Keratinocyte (primary cell): ENCODE results near the gene CCR5. TPM values are rescaled to one million over a fixed set of nuclear protein-coding genes. Genes with fewer than 3 reads are reported as not detected.

Source experiments
- DNase-seq: peaks from one replicate; pipeline ENCODE4 v3.0.0-alpha.2; 2011; ENCODE audit warnings: low read depth, missing footprints, low spot score
- FAIRE-seq: peaks from 2 replicates; lab custom pipeline; 2011; peaks lifted over from hg19 to GRCh38; lab: Jason Lieb, UNC
- H2AFZ ChIP-seq: 2 replicates; pipeline ENCODE4 v1.6.0; 2012; ENCODE audit warnings: low read length, control low read depth, inconsistent platforms; ENCODE audit not compliant: control insufficient read depth
- H3K27ac ChIP-seq: 2 replicates; pipeline ENCODE4 v1.5.1; 2011; ENCODE audit warnings: low read length; ENCODE audit not compliant: control insufficient read depth, insufficient read depth
- H3K27me3 ChIP-seq: 3 replicates; pipeline ENCODE4 v1.6.0; 2011; ENCODE audit warnings: low read length; ENCODE audit not compliant: control insufficient read depth, insufficient read depth; ENCODE audit errors: extremely low read depth
- H3K36me3 ChIP-seq, 2 experiments: 2 replicates in 1 of 2; 3 replicates in 1 of 2; pipeline ENCODE4 v1.5.1; 2011; ENCODE audit warnings: low read length in 2 of 2, mild to moderate bottlenecking in 1 of 2; ENCODE audit not compliant: control insufficient read depth in 2 of 2, insufficient read depth in 2 of 2; ENCODE audit errors: extremely low read depth in 1 of 2
- H3K4me1 ChIP-seq: 3 replicates; pipeline ENCODE4 v1.5.1; 2011; ENCODE audit warnings: low read length; ENCODE audit not compliant: control insufficient read depth, insufficient read depth; ENCODE audit errors: extremely low read depth
- H3K4me2 ChIP-seq: 3 replicates; pipeline ENCODE4 v1.6.0; 2011; ENCODE audit warnings: low read depth, low read length; ENCODE audit not compliant: control insufficient read depth, insufficient read depth; ENCODE audit errors: extremely low read depth
- H3K4me3 ChIP-seq, 3 experiments: fragments of 200-600 bp in 1 of 3; sonication (generic) in 1 of 3; 2 replicates in 2 of 3; 3 replicates in 1 of 3; pipeline ENCODE4 v1.5.1; 2011 to 2016; ENCODE audit warnings: low read length in 3 of 3, mild to moderate bottlenecking in 3 of 3, control low read depth in 2 of 3, inconsistent platforms in 1 of 3, low read depth in 1 of 3, mixed read lengths in 1 of 3, mixed run types in 1 of 3, moderate library complexity in 1 of 3; ENCODE audit not compliant: control insufficient read depth in 2 of 3, insufficient read depth in 2 of 3; ENCODE audit errors: extremely low read depth in 1 of 3
- H3K79me2 ChIP-seq: 2 replicates; pipeline ENCODE4 v1.6.0; 2012; ENCODE audit warnings: low read length; ENCODE audit not compliant: control insufficient read depth, insufficient read depth
- H3K9ac ChIP-seq: 3 replicates; pipeline ENCODE4 v1.6.0; 2011; ENCODE audit warnings: low read length; ENCODE audit not compliant: control insufficient read depth, insufficient read depth; ENCODE audit errors: extremely low read depth
- H3K9me1 ChIP-seq: 3 replicates; pipeline ENCODE4 v1.6.0; 2011; ENCODE audit warnings: low read length; ENCODE audit not compliant: control insufficient read depth, insufficient read depth; ENCODE audit errors: extremely low read depth
- H3K9me3 ChIP-seq: 2 replicates; pipeline ENCODE4 v1.5.1; 2012; ENCODE audit warnings: low read depth, low read length; ENCODE audit not compliant: control insufficient read depth
- H4K20me1 ChIP-seq: 3 replicates; pipeline ENCODE4 v1.6.0; 2011; ENCODE audit warnings: low read length; ENCODE audit not compliant: control insufficient read depth, insufficient read depth; ENCODE audit errors: extremely low read depth
- EZH2 ChIP-seq: IDR thresholded peaks from one replicate; pipeline ENCODE4 v1.6.1; 2012; ENCODE audit warnings: inconsistent platforms, mild to moderate bottlenecking, low read length, moderate library complexity
- dilution Hi-C: fragments of 300-500 bp; cut with MboI; formaldehyde crosslinking; loops from one replicate; pipeline ENCODE4 v1.7.0; 2020; ENCODE audit warnings: low sequenced_read_pairs; ENCODE audit not compliant: extremely low pct_ligation_motif_present
- polyA plus RNA-seq, 5 experiments: library from polyadenylated mRNA; depleted of rRNA in 3 of 5; stranded (reverse) in 3 of 5; stranded (forward) in 1 of 5; unstranded in 1 of 5; fragments of >200 nt; gene quantifications; 1 replicate in 1 of 5; 2 replicates in 3 of 5; 3 replicates in 1 of 5; pipeline versions ENCODE4 v1.2.1 to v1.2.3, GENCODE V29; 2011 to 2012; ENCODE audit warnings: missing spikeins in 2 of 5, low read depth in 1 of 5, low replicate concordance in 1 of 5
- TF ChIP-seq, protein P1 (sequence below), 3 experiments: IDR thresholded peaks in 1 of 3; conservative IDR thresholded peaks in 1 of 3; optimal IDR thresholded peaks in 1 of 3; 2 replicates in 2 of 3; 3 replicates in 1 of 3; pipeline versions ENCODE3 to v1.5.1; 2011; ENCODE audit warnings: low read length in 3 of 3, mild to moderate bottlenecking in 3 of 3, moderate library complexity in 2 of 3, control low read depth in 1 of 3, inconsistent platforms in 1 of 3; ENCODE audit not compliant: insufficient read depth in 2 of 3; ENCODE audit errors: extremely low read depth in 1 of 3

The CCR5 gene
- polyA plus RNA-seq, 1 donor (not counting 4 experiments of a cell fraction or from before 2014, with no cell fraction given), result 0.14 TPM

GRCh38 chr3:46337911-46338310, 32.8 kb upstream of the CCR5 start:
- no peaks in the 10 kb centered on the region for H3K36me3 ChIP-seq
- H3K79me2 ChIP-seq, result no peaks in the 10 kb centered on the region
- H3K9me1 ChIP-seq, result no peaks in the 10 kb centered on the region
- peak; percentile 85 for FAIRE-seq
- peaks cover 4% of the 10 kb centered on the region for H3K9me3 ChIP-seq
- peak overlapping the region; percentile 7 for H3K27ac ChIP-seq
- H3K4me2 ChIP-seq, result no peak overlapping the region
- H3K9ac ChIP-seq, result no peak overlapping the region
- TF ChIP-seq, protein P1, sequence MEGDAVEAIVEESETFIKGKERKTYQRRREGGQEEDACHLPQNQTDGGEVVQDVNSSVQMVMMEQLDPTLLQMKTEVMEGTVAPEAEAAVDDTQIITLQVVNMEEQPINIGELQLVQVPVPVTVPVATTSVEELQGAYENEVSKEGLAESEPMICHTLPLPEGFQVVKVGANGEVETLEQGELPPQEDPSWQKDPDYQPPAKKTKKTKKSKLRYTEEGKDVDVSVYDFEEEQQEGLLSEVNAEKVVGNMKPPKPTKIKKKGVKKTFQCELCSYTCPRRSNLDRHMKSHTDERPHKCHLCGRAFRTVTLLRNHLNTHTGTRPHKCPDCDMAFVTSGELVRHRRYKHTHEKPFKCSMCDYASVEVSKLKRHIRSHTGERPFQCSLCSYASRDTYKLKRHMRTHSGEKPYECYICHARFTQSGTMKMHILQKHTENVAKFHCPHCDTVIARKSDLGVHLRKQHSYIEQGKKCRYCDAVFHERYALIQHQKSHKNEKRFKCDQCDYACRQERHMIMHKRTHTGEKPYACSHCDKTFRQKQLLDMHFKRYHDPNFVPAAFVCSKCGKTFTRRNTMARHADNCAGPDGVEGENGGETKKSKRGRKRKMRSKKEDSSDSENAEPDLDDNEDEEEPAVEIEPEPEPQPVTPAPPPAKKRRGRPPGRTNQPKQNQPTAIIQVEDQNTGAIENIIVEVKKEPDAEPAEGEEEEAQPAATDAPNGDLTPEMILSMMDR (optimal IDR thresholded peaks at IDR 0.05 in 1 of 3, IDR thresholded peaks at IDR 0.05 in 1 of 3, conservative IDR thresholded peaks at IDR 0.05 in 1 of 3; ENCODE audit: extremely low read depth in 1 of 3, insufficient read depth in 2 of 3, low read length in 3 of 3), result no peak
- no peak for TF ChIP-seq EZH2
- peaks cover 15% of the 10 kb centered on the region for H3K4me1 ChIP-seq
- H3K27me3 ChIP-seq, result no peaks in the 10 kb centered on the region
- DNase-seq, result peak; percentile 44
- H4K20me1 ChIP-seq, result no peaks in the 10 kb centered on the region
- H3K4me3 ChIP-seq, result no peak overlapping the region
- no peak overlapping the region for H2AFZ ChIP-seq
- dilution Hi-C loops, result no loop called here

DNA sequence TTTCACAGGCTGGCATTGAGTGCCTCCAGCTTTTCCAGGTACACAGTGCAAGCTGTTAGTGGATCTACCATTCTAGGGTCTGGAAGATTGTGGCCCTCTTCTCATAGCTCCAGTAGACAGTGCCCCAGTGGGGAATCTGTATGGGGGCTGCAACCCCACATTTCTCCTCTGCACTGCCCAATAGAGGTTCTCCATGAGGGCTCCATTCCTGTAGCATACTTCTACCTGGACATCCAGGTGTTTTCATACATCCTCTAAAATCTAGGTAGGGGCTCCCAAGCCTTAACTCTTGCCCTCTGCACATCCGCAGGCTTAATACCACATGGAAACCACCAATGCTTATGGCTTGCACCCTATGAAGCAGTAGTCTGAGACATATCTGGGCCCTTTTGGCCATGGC, 31.9 kb upstream of the CCR5 start:
- Histone ChIP-seq H3K4me3 (no peak overlapping the region), H4K20me1 (no peaks in the 10 kb centered on the region), H3K9ac (no peak overlapping the region), H3K27me3 (no peaks in the 10 kb centered on the region), H2AFZ (no peak overlapping the region), H3K9me3 (peaks cover 4% of the 10 kb centered on the region), H3K36me3 (no peaks in the 10 kb centered on the region), H3K4me2 (no peak overlapping the region), H3K9me1 (no peaks in the 10 kb centered on the region), H3K79me2 (no peaks in the 10 kb centered on the region), H3K4me1 (peaks cover 15% of the 10 kb centered on the region), H3K27ac (no peak overlapping the region)
- dilution Hi-C loops, result no loop called here
- TF ChIP-seq, protein P1 (optimal IDR thresholded peaks at IDR 0.05 in 1 of 3, IDR thresholded peaks at IDR 0.05 in 1 of 3, conservative IDR thresholded peaks at IDR 0.05 in 1 of 3; ENCODE audit: extremely low read depth in 1 of 3, insufficient read depth in 2 of 3, low read length in 3 of 3), result no peak
- TF ChIP-seq EZH2, result no peak
- FAIRE-seq (no peak), DNase-seq (no peak)
